HS-27A (cell line): Measurements from ENCODE around the gene FAM72A.
"Not testable (repeated sequence)": the region's sequence is repeated elsewhere in the genome, so short reads cannot be mapped to it uniquely, and the experiment has no call there.

Experiments used
- DNase-seq: peaks from one replicate; pipeline ENCODE4 v3.0.0-alpha.2; 2012; ENCODE audit warnings: low read depth, missing footprints

Gene FAM72A

GRCh38 chr1:206202789-206203363, at the start of gene FAM72A:
Gene FAM72A (minus strand): TSS chr1:206202839. CDS start chr1:206202025, 814 bp downstream.
- peak; percentile 96 for DNase-seq

DNA sequence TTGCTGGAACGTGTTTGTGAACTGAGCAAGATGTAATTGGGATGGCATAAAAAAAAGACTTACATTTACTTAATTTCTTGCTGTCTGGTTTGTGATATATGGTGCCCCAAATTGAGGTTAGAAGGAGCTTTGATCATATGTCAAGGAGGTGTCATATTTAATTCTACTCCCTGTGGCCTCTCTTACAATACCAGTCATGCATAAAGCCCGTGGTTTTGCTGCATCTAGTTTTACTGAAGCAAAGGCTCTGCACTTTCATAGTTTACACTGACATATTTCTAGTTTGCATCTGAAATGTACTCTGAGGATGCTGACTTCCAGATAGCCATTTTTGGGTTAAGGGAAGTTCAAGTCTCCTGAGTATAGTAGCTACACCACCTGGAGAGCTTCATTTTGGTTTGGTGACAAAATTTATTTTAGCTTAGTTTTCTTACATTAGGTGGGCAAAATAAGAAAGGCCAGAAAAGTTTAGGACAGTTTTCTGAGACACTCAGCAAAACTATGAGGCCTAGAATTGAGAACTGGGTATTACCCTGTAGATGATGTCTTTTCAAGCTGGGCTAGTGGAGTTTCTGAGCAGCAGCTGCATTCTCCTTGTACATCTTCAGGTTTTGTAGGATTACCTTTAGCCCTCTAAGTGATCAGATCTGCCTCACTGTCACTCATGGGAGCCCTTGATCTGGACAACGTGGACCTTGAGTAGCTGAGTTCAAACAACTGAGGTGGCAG, 48.5 kb upstream of the FAM72A start:
- not testable (repeated sequence) for DNase-seq

DNA sequence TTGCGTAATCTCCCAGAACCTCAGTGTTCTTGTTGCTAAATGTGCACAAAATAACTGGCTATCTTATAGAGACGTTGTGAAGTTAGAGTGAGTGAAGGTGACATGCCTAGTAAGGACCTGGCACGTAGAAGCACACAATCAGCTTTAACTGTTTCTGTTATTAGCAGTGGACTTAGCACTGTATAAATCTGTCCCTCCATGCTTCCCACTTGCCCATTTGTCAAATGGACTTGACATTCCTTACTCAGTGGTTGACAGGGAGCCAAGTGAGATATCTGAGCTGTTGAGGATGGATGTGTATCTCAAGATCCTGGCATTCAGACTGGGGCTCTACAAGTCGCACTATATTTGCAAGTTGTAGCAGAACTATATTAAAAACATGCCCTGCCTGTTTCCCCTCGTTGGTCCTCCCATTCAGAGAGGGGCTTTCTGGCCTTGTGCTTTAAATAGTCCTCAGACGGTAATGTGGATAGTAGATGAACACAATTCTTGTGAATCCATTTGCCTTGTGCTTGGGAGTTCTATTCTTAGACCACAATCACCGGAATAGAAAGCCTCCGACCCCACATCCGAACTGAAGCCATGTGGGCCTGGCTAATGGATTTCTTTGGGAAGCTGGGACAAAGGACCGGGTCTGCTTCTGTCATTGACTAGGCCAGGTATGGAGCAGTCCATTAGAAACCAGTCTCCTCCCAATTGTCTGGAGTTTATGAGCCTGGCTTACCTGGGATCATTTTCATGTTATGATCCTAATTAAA, 43.7 kb upstream of the FAM72A start:
- DNase-seq, result not testable (repeated sequence)

GRCh38 chr1:206245479-206245878, 42.8 kb upstream of the FAM72A start:
- DNase-seq, result not testable (repeated sequence)

DNA sequence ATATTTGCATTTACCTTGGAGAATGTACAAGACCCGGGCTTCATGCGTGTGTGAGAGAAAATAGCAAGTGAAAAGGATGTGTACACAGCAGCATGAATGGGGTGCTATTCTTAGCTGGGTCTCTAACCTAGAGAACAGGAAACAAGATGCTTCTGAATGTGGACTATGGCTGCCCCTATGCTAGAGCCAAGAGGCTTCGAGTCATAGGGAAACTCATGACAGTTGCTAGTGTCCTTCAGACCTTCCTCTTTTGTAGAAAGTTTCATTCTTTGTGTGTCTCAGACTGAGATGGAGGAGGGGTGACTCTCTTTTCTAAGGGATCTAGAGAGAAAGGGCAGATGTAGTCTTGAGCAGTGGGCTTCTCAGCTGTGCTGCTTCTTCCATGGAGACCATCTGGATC, 40.7 kb upstream of the FAM72A start:
- not testable (repeated sequence) for DNase-seq

- DNase-seq, result not testable (repeated sequence)
Measured at GRCh38 chr1:206240288-206240687, 37.6 kb upstream of the FAM72A start.

- DNase-seq, result not testable (repeated sequence)
Measured at GRCh38 chr1:206235190-206235589, 32.6 kb upstream of the FAM72A start.

GRCh38 chr1:206234189-206234916, 31.7 kb upstream of the FAM72A start:
- DNase-seq, result not testable (repeated sequence)

GRCh38 chr1:206232970-206233645, 30.5 kb upstream of the FAM72A start:
- not testable (repeated sequence) for DNase-seq

DNA sequence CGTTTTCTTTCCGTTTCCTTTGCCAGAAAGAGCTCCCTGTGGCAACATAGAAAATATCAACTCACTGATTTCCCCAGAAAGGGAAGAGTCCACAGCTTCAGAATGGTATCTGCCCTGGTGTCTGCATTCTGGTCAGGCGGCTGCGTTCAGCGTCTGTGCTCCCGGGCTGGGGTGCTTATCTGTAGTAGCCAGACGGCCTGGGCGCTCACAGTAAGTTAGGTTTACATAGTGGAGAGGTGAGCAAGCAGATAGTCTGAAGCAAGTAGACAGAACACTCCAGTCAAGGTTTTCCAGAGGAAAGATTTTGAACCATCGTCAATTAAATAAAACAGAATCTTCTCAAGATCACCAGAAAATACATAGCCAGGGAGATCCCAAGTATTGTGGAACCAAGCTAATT, 29.4 kb upstream of the FAM72A start:
- DNase-seq, result not testable (repeated sequence)

GRCh38 chr1:206229286-206229685, 26.6 kb upstream of the FAM72A start:
- not testable (repeated sequence) for DNase-seq

DNA sequence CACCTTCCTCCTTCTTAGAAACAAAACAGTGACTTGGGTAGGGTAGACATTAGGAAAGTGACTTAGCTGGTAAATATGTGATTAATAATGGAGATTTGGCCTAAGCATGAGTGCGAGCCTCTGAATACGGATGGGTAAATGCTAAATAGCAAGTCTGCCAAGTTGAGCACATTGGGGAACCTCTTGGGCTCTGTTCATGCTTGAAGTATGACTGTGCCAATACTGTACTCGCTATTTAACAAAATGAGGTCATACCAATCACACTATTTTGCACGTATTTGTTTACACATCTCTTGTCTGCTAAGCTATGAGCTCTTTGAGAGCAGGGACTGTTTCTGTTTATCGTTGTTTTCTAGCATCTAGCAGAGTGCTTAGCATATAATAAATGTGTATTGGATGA, 24.2 kb upstream of the FAM72A start:
- not testable (repeated sequence) for DNase-seq

GRCh38 chr1:206225386-206225785, 22.7 kb upstream of the FAM72A start:
- not testable (repeated sequence) for DNase-seq

DNA sequence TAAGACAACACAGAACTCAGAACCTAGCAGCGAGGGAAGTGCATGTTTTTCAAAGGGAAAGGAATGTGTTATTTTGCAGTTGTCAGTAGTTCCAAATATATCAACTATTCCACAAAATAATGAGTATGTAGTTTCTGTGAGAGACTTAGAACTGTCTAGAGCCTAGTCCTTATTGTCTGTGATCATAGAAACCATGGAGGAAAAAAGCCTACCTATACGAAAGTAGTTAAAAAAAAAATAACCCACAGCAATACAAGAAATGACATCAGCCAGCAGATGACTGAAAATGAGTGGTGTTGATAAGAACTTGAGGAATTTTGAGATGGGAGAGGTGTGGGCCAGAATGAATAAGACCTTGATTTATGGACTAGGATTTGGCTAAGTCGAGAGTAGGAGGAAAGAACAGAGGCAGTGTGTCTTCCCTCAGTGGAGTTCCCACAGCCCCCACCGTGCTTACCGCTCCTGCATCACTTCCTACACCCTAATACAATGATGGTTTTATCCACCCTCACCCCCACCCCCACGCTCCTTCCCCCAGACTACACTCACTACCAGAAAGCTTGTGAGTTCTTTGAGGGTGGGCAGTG, 21.6 kb upstream of the FAM72A start:
- DNase-seq, result not testable (repeated sequence)

DNA sequence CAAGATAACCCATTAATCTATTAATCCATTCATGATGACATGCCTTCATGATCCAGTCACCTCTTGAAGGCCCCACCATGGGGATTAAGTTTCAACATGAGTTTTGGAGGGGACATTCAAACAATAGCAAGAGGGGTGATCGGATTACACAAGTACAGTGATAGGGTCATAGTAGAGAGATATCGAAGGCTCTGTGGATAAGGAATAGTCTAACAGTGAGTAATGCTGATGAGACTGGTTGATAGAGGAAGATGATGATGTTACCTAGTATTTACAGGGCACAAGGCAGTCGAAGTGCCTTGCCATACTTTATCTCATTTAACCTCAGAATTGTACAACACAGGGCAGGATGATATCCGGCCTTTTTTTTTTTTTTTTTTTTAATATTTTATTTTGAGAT, 18.9 kb upstream of the FAM72A start:
- not testable (repeated sequence) for DNase-seq

DNA sequence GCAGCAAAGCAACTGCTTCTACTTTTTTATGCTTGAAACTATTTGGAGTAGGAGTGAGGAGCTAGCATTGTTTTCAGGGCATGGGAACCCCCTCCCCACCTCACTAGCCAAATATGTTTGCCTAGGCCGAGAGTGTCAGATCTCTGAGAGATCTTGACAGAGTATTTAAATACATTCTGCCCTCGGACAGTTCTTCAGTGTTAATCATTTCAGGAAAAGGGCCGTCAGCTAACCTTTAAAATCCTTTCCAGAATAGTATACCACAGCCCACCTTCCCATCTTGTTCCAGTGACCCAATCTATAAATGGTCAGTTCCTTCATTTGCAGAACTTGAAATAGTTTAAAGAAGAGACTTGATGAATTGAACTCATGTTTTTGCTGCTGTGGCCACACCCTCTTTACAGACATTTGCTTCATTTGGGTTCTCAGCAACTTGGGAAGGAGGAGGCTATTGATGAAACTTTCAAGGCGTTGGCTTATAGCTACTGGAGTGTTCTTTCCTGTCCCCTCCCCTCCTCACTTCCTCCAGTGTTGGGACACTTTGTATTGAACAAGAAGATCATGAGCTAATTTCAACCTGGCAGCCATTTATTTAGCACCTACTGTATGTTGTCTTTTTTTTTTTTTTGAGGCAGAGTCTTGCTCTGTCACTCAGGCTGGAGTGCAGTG, 17.8 kb upstream of the FAM72A start:
- not testable (repeated sequence) for DNase-seq

GRCh38 chr1:206219514-206220331, 17.1 kb upstream of the FAM72A start:
- DNase-seq, result not testable (repeated sequence)

DNA sequence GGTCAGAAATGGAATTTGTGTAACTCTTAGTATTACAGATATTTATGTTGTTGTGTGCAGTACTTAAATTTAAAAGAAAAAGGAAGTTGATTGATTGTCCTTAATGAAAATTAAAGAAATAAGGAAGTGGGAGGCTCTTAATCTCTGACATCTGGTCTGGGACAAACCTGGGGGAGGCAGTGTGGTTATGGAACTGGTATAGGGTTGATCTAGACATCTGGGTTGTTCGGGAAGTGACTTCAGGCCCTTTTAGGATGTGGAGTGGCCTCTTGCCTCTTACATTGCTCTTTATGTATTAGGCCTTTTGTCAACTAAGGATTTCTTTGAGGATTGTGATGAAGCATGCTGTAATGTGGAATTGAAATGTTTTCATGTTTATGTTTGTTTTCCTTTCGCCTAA, 16.1 kb upstream of the FAM72A start:
- DNase-seq, result not testable (repeated sequence)

DNA sequence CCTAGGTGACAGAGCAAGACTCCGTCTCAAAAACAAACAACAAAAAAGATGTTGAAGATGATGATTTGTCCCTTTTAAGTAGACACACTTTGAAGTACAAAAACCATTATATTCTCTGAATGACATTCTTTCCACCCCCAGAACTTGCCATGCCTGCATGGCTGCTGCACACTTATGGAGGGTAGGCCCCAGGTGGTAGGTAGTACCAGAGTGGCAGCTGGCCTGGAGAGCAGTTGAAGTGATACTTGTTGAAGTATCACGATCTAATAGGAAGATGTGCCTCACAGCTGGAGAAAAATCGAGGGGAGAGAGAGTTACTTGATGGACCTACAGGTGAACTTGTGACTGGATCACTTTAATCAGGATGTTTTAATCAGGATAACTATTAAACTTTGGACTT, 15.6 kb upstream of the FAM72A start:
- DNase-seq, result not testable (repeated sequence)
